ENCODE data around the gene MRPS6.

The MRPS6 gene

DNA sequence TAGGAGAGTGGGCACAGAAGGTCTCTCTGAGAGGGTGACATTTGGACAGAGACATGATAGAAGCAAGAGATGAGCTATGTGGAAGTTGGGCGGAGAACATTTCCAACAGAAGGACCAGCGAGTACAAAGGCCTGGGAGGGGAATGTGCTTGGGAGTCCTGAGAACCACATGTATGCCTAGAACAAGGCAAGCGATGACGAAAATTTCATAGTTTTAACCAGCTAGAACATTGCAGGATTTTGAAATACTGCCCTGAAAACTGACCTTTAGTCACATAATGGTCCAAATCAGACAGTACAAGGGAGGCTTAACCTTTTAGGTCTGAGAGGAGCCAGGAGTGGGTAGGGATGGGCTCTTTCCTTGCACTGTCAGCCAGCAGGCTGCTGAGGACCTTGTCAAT lies 68.0 kb downstream of the MRPS6 start:
- Mint-ChIP-seq H3K4me1 (peaks cover 11% of the 10 kb centered on the region), H3K27me3 (no peaks in the 10 kb centered on the region), H3K36me3 (peaks cover 63% of the 10 kb centered on the region), H3K4me3 (no peak overlapping the region), H3K27ac (no peak overlapping the region), H3K9me3 (peaks cover 8% of the 10 kb centered on the region)
- ATAC-seq (ENCODE audit: low read depth): no peak
- no peak for DNase-seq (ENCODE audit: low spot score in 2 of 2)

DNA sequence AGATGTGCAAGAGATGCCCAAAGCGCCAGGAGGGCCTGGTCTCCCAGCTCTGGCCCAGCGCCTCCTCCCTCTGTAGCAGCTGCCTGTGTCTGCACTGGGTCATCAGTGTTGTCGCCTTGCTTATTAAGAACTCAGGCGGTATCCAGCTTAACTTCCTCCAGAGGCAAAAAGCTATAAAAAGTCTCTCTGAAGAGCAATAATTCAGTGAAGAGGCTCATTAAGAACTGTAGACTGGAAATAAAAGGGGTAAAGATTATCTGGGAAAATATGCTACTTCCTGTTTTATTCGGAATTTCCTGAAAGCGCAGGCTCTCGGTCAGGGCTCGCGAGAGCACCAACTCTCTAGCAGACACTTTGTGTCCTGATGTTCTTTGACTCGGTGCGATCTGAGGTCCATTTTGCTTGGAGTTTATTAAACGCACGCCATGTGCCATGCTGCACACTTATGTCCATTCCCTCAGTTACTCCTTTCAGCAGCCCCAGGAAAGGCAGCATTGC lies 70.4 kb downstream of the MRPS6 start:
- no peak for ATAC-seq (ENCODE audit: low read depth)
- no peak overlapping the region for H3K27ac Mint-ChIP-seq
- H3K36me3 Mint-ChIP-seq: peaks cover 58% of the 10 kb centered on the region

DNA sequence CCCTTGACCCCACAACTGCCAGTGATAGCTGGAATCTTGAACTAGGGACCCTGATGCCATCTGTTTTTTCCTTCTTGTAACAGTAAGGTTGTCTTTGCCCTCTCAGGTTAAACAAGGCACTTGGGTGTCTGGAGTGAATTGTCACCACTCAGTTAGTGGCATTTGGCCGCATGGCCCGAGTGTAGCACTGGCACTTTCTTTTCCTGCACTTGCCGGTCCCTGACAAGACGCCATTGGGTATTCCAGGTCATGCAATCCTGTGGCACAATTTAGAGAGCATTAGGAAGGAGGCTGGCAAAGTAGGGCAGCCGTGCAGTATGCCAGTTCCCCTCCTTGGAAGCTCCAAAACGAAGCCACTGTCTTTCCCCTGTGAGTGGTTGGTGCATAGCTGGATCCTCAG lies 70.8 kb downstream of the MRPS6 start:
- DNase-seq (ENCODE audit: low spot score in 2 of 2) (no peak), ATAC-seq (ENCODE audit: low read depth) (no peak)
- Mint-ChIP-seq H3K9me3 (peaks cover 2% of the 10 kb centered on the region), H3K36me3 (peaks cover 56% of the 10 kb centered on the region), H3K4me3 (no peak overlapping the region), H3K27me3 (no peaks in the 10 kb centered on the region), H3K4me1 (peaks cover 9% of the 10 kb centered on the region), H3K27ac (no peak overlapping the region)

More for the DNA sequence above, 70.4 kb downstream of the MRPS6 start:
- Mint-ChIP-seq H3K27me3 (no peaks in the 10 kb centered on the region), H3K9me3 (peaks cover 2% of the 10 kb centered on the region), H3K4me1 (peaks cover 9% of the 10 kb centered on the region), H3K4me3 (no peak overlapping the region)
- no peak for DNase-seq (ENCODE audit: low spot score in 2 of 2)

DNA sequence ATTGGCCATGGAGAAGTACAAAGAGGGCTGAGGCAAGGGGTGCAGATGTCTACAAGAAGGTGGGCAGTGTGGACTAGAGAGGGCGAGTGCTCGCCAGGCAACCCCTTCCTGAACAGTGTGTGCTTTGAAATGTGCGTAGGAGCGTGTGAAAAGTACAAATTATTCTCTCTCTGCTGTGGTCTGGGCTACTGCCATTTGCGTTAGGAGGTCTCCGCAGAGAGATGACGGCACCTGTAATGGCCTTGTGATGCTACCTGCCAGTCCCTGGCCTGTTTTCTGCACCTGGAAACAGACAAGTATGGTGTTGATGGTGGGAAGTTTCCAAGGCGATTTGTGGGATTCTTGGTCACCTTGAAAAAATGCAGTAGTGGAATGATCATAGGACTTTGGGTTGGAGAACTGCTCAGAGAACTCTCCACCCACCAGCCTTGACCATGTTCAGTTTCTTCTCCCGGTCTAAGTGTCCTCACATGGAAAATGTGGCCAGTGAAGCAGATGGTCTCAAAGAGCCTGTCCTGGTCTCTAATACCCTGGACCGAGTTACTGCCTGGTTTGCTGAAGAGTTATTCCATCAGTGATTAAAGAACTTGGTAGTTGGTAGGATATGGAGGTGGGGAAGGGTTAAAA lies 74.5 kb downstream of the MRPS6 start:
- ATAC-seq (ENCODE audit: low read depth) (no peak), DNase-seq (ENCODE audit: low spot score in 2 of 2) (no peak)
- peaks cover 7% of the 10 kb centered on the region for H3K4me1 Mint-ChIP-seq
- H3K9me3 Mint-ChIP-seq: peaks cover 2% of the 10 kb centered on the region
- H3K36me3 Mint-ChIP-seq: peaks cover 36% of the 10 kb centered on the region
- no peak overlapping the region for H3K27ac Mint-ChIP-seq
- no peaks in the 10 kb centered on the region for H3K27me3 Mint-ChIP-seq
- no peak overlapping the region for H3K4me3 Mint-ChIP-seq

DNA sequence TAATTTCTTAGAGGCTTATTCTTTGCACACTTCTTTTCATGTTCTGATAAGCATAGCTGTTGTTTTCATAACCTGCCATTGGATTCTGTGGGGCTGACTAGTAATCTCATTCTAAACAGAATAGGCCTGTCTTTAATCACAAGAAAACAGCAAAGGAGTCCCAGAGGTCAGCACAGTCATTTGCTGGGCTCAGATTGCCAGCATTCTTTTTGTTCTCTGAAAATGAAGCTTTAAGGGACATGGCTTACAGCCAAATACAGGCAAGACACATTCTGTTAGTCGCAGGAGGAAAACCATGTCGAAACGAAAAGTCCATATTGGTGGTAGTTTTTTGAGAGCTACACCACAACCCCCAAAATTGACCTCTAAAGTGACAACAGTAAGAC lies 75.0 kb downstream of the MRPS6 start:
- Mint-ChIP-seq H3K36me3 (peaks cover 36% of the 10 kb centered on the region), H3K27me3 (no peaks in the 10 kb centered on the region)

DNA sequence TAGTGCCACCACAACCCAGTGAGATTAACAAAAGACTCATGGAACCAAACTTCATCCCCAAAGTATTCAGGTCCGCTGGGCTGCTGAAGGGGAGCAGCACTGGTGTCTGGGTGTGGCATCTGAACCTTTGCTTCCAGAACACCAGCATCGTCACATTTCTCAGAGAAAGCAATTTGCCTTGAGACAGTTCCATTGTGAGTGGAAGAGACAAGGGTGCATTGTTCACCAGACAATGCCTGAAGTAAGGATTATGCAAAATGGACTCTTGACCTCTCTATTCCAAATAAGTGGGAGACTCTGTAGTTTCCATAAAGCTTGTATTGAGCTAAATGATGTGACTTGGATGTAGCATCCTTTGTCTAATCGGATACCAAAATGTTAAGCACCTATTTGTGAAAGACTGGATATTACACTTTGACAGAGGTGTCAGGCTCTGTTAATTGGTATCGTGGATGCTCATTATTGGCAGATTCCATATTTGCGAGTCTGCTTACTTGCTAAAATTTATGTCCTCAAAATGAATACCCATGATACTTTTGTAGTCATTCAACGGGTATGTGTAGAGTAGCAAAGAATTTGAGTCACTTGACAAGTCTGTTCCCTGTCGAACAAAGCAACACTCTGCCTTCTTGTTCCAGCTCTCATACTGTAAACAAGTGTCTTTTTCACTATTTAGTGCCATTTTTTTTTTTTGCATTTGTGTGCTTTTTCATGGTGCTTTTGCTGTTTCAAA lies 75.6 kb downstream of the MRPS6 start:
- H3K4me1 Mint-ChIP-seq: peaks cover 7% of the 10 kb centered on the region
- DNase-seq (ENCODE audit: low spot score in 2 of 2) (no peak), ATAC-seq (ENCODE audit: low read depth) (no peak)
- H3K36me3 Mint-ChIP-seq: peaks cover 31% of the 10 kb centered on the region
- H3K4me3 Mint-ChIP-seq: no peak overlapping the region
- no peak overlapping the region for H3K27ac Mint-ChIP-seq
- H3K27me3 Mint-ChIP-seq: no peaks in the 10 kb centered on the region
- H3K9me3 Mint-ChIP-seq: peaks cover 5% of the 10 kb centered on the region

More for the DNA sequence above, 75.0 kb downstream of the MRPS6 start:
- Mint-ChIP-seq H3K27ac (no peak overlapping the region), H3K9me3 (peaks cover 5% of the 10 kb centered on the region), H3K4me3 (no peak overlapping the region), H3K4me1 (peaks cover 7% of the 10 kb centered on the region)
- ATAC-seq (ENCODE audit: low read depth) (no peak), DNase-seq (ENCODE audit: low spot score in 2 of 2) (no peak)

DNA sequence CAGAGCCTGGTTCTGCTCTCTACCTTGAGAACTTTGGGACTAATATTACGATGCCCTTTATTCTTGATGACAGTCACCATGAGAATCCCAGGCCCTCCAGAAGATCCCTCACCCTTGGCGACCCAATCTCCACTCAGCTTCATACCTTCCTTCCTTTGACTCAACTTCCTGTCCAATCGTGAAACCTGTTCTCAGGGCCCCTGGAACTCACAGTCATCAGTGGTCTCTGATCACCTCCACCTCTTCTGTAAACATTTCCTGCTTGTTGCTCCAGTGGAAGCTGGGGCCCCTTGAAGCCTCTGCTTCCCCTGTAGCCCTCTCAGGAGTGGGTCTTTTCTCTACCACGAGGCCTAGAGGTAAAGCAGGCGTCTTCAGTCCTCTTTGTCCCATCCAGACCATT lies 79.1 kb downstream of the MRPS6 start:
- Mint-ChIP-seq H3K36me3 (peaks cover 14% of the 10 kb centered on the region), H3K27ac (no peak overlapping the region), H3K27me3 (no peaks in the 10 kb centered on the region), H3K4me3 (no peak overlapping the region), H3K4me1 (peaks cover 7% of the 10 kb centered on the region), H3K9me3 (peaks cover 3% of the 10 kb centered on the region)
- no peak for DNase-seq (ENCODE audit: low spot score in 2 of 2)
- ATAC-seq (ENCODE audit: low read depth): no peak

DNA sequence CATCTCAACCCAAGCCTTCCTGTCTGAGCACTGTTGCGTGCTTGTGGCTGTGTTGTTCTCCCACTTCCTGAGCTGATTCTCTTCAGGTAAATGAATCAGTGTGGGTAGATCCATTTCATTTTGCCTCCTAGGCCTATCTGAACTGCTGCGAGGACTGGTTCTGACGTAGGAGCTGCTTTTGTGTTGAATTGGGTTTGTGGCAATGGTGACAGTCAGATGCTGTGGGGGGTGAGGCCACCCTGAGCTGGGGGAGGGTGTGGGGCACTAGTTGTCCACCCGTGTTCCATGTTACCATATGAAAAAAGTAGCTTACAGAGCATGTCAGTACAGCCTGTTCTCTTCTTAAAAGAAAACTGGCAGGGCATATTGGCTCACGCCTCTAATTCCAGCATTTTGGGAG lies 81.5 kb downstream of the MRPS6 start:
- H3K4me1 Mint-ChIP-seq: peaks cover 3% of the 10 kb centered on the region
- ATAC-seq (ENCODE audit: low read depth): no peak
- H3K9me3 Mint-ChIP-seq: peaks cover 5% of the 10 kb centered on the region
- H3K27ac Mint-ChIP-seq: no peak overlapping the region
- H3K36me3 Mint-ChIP-seq: peaks cover 19% of the 10 kb centered on the region
- H3K27me3 Mint-ChIP-seq: no peaks in the 10 kb centered on the region
- H3K4me3 Mint-ChIP-seq: no peak overlapping the region
- no peak for DNase-seq (ENCODE audit: low spot score in 2 of 2)

DNA sequence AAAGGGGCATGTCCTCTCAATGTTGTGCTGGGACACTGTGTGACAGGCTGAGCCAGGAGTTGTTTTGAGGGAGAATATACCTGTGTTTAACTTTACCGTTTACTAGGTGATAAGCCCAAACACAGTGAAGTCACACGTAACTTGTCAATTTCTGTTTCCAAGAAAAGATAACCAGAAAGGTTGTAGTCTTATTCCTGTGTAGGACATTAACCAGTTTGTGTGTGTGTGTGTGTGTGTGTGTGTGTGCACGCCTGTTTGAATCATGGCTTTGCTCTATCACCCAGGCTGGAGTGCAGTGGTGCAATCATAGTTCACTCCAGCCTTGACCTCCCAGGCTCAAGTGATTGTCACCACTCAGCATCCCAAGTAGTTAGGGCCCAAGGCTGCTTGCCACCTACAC lies 83.6 kb downstream of the MRPS6 start:
- Mint-ChIP-seq H3K4me3 (no peak overlapping the region), H3K4me1 (no peaks in the 10 kb centered on the region), H3K9me3 (peaks cover 5% of the 10 kb centered on the region), H3K27me3 (no peaks in the 10 kb centered on the region), H3K36me3 (peaks cover 25% of the 10 kb centered on the region), H3K27ac (no peak overlapping the region)
- no peak for DNase-seq (ENCODE audit: low spot score in 2 of 2)
- no peak for ATAC-seq (ENCODE audit: low read depth)

DNA sequence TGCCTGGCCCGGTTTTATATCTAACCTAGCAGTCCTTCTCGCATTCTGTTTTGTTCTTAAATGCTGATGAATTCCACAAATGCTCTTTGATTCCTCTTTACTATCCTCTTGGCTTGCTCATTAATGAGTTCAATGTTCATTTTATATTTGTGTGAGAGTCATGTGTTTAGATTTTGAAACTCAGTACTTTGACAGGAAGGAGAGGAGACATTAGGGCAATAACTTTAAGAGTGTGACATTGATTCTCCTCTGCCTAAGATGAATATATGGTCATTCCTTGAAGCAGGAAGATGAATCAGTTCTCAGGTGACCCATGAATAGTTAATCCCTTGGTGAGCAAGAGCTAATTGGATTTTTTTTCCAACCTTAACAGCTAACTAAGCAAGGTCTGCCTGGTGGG lies 84.1 kb downstream of the MRPS6 start:
- H3K36me3 Mint-ChIP-seq: peaks cover 22% of the 10 kb centered on the region
- DNase-seq (ENCODE audit: low spot score in 2 of 2) (no peak), ATAC-seq (ENCODE audit: low read depth) (no peak)
- H3K4me3 Mint-ChIP-seq: no peak overlapping the region
- H3K9me3 Mint-ChIP-seq: peaks cover 8% of the 10 kb centered on the region
- H3K4me1 Mint-ChIP-seq: no peaks in the 10 kb centered on the region
- H3K27ac Mint-ChIP-seq: no peak overlapping the region
- no peaks in the 10 kb centered on the region for H3K27me3 Mint-ChIP-seq

DNA sequence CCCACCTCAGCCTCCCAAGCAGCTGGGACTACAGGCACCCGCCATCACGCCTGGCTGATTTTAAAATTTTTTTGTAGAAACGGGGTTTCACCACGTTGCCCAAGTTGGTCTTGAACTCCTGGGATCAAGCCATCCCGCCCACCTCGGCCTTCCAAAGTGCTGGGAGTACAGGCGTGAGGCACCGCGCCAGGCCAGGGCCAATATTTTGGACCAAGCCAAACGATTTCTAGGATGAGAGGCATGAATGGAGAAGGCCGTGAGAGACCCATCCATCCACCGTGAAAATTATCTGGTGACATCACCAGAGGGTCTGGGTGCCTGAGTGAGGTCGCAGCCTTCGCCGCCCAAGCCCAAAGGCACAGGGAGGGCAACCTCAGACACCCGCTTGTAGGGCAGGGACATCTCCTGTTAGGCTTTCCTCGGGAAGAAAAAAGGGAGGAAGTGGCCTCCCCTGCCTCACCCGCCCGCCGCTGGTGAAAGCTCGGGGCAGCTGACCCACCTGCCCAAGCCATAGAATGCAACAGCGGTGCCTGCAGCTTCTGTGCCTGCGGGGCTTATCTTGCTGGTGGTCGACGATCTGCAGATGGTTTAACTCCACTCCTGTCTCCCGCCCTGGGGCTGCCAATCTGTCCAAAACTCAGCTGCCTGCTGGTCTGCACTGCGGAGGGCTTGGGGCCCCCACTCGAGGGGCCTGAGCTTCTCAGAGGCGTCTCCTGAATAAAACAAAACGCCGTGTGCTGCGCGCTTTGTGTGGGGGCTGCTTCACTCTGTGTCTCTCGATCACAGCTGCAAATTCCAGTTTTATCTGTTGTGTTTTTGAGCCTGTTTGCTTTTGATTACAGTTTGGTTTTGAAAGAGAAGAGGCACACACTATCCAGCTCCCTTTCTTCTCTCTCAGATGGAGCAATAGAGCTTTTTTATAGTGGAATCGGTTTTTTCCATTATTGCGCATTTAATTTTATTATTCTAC lies 85.8 kb downstream of the MRPS6 start:
- Mint-ChIP-seq H3K9me3 (peaks cover 6% of the 10 kb centered on the region), H3K27ac (no peak overlapping the region), H3K4me3 (no peak overlapping the region), H3K4me1 (no peaks in the 10 kb centered on the region), H3K36me3 (peaks cover 15% of the 10 kb centered on the region), H3K27me3 (no peaks in the 10 kb centered on the region)
- DNase-seq (ENCODE audit: low spot score in 2 of 2): no peak
- ATAC-seq (ENCODE audit: low read depth): no peak

DNA sequence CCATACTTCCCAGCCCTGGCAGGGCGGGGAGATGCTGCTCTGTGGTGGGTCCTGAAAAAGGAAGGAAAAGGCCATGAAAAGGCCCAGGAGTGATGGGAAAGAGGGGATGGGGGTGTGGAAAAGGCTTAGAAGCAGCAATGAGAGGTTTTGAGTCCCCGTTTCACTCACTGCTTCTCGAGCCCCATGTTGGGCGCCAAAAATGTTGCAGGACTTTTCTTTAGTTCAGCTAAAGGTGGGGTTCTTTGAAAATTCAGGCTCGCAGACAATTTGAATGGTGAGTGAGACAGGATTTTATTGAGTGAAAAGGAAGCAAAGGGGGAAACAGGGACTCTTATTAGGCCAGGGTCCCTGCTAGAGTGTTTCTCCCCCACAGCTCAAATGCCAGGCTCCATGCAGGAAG lies 93.1 kb downstream of the MRPS6 start:
- H3K4me3 Mint-ChIP-seq: no peak overlapping the region
- H3K9me3 Mint-ChIP-seq: peaks cover 18% of the 10 kb centered on the region
- peaks cover 30% of the 10 kb centered on the region for H3K36me3 Mint-ChIP-seq
- no peaks in the 10 kb centered on the region for H3K4me1 Mint-ChIP-seq
- no peak for DNase-seq (ENCODE audit: low spot score in 2 of 2)
- ATAC-seq (ENCODE audit: low read depth): no peak
- H3K27ac Mint-ChIP-seq: no peak overlapping the region
- H3K27me3 Mint-ChIP-seq: no peaks in the 10 kb centered on the region

DNA sequence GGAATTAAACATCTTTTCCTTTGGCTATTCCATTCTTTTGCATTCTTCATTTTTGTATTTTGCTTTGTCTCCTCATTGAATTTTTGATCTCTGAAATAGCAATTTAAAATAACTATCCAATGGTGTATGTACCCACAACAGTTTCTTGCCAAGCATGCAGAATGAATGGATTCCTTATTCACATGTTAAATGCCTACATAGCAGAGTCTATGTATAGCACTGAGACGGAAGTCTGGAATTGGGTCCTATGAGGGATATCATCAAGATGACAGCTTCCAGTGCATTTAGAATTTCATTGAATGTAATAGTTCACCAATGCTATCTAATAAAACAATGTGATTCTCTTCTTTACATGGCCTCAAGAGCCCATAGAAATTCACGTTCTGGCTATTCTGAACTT lies 97.5 kb downstream of the MRPS6 start:
- Mint-ChIP-seq H3K9me3 (peaks cover 35% of the 10 kb centered on the region), H3K27ac (no peak overlapping the region)

DNA sequence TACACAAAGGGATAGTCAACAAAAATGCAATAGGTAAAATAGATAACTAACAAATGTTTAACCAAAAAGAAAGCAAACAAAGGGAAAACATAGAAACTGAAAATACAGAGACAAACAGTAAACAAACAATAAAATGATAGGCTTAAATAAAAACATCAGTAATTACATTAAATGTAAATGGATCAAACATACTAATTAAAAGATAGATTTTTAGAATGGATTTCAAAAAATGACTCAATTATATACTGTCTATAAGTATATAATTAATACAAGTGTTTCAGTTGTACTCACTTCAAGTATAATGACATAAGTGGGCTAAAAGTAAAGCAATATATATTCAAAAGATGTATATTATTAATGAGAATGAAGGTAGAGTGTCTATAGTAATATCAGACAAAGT lies 101.1 kb downstream of the MRPS6 start:
- H3K36me3 Mint-ChIP-seq: peaks cover 27% of the 10 kb centered on the region
- ATAC-seq (ENCODE audit: low read depth): no peak

More for the DNA sequence above, 97.5 kb downstream of the MRPS6 start:
- DNase-seq (ENCODE audit: low spot score in 2 of 2): no peak
- Mint-ChIP-seq H3K4me1 (no peaks in the 10 kb centered on the region), H3K4me3 (no peak overlapping the region), H3K36me3 (peaks cover 34% of the 10 kb centered on the region), H3K27me3 (no peaks in the 10 kb centered on the region)
- no peak for ATAC-seq (ENCODE audit: low read depth)

More for the DNA sequence above, 101.1 kb downstream of the MRPS6 start:
- no peaks in the 10 kb centered on the region for H3K4me1 Mint-ChIP-seq
- no peaks in the 10 kb centered on the region for H3K27me3 Mint-ChIP-seq
- H3K27ac Mint-ChIP-seq: no peak overlapping the region
- DNase-seq (ENCODE audit: low spot score in 2 of 2): no peak
- H3K9me3 Mint-ChIP-seq: peaks cover 26% of the 10 kb centered on the region
- H3K4me3 Mint-ChIP-seq: no peak overlapping the region

Data from memory B cell (primary cell).